ENCODE results near the gene CXADR. TPM values are rescaled to one million over a fixed set of nuclear protein-coding genes. Genes with fewer than 3 reads are reported as not detected.

The CXADR gene
- total RNA-seq, 4 donors from 2014 or later = 4.6 to 136 (median 87.7) TPM

DNA sequence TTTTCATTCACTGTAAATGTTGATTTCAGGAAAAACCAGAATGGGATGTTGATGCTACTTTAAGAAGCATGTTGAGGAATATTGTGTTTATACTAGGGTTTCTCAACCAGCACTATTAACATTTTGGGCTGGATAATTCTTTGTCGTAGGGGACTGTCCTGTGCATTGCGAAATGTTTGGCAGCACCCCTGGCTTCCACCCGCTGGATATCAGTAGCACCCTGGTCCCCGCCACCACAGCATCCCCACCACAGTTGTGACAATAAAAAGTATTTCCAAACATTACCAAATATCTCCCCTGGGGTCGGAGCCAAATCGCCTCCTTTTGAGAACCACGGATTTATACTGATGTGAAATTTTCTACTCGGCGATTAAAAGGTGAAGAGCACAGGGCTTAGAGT lies 57.9 kb downstream of the CXADR start:
- Histone ChIP-seq H3K9me3 (no peaks in the 10 kb centered on the region), H3K36me3 (no peaks in the 10 kb centered on the region), H3K27ac (no peak overlapping the region), H3K27me3 (no peaks in the 10 kb centered on the region), H3K4me3 (no peak overlapping the region), H3K4me1 (no peaks in the 10 kb centered on the region)
- no peak for TF ChIP-seq EP300 (IDR thresholded peaks at IDR 0.05; ENCODE audit: low read depth)
- TF ChIP-seq POLR2AphosphoS5 (IDR thresholded peaks at IDR 0.05) = no peak
- TF ChIP-seq POLR2A (IDR thresholded peaks at IDR 0.05) = no peak
- TF ChIP-seq, protein P1, sequence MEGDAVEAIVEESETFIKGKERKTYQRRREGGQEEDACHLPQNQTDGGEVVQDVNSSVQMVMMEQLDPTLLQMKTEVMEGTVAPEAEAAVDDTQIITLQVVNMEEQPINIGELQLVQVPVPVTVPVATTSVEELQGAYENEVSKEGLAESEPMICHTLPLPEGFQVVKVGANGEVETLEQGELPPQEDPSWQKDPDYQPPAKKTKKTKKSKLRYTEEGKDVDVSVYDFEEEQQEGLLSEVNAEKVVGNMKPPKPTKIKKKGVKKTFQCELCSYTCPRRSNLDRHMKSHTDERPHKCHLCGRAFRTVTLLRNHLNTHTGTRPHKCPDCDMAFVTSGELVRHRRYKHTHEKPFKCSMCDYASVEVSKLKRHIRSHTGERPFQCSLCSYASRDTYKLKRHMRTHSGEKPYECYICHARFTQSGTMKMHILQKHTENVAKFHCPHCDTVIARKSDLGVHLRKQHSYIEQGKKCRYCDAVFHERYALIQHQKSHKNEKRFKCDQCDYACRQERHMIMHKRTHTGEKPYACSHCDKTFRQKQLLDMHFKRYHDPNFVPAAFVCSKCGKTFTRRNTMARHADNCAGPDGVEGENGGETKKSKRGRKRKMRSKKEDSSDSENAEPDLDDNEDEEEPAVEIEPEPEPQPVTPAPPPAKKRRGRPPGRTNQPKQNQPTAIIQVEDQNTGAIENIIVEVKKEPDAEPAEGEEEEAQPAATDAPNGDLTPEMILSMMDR (IDR thresholded peaks at IDR 0.05) = no peak
- in situ Hi-C loops (cut with MboI; ENCODE audit: low pct_ligation_motif_present in 1 of 4, low pct_unique_long_range_greater_than_20kb in 1 of 4, low sequenced_read_pairs in 3 of 4) (loop anchor here in 2 of 4 donors (10.0 to 25.0 kb wide), 2 partner anchors 183 to 186 kb away; no protein-coding TSS in a partner anchor), intact Hi-C loops (cut with DNase I; ENCODE audit: low total_unique reads) (no loop called here)
- WGBS, 2 donors (ENCODE audit: low coverage in 1 of 2) = 68 to 79% methylated on average over 8 to 9 of the region's 9 CpGs
- DNase-seq = no peak

DNA sequence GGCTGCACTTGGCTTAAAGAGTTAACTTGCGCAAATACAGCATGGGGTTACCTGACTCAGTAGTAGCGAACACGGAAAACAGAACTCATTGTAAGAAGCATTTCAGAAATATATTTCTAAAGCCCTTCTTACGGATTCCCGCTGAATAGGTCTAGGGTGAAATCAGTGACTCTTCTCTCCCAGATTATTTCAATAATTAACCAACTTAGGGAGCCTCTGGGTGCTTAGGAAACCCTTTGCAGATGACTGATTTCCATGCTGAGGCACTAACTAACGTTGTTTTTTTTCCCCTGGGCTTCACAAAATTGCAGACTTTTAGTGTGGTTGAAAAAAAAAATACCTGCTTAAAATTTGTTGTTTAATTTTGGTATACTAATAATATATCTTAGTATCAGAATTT lies 59.6 kb downstream of the CXADR start:
- Histone ChIP-seq H3K9me3 (no peaks in the 10 kb centered on the region), H3K4me1 (peaks cover 0 to 8% (median 0%) of the 10 kb centered on the region in 4 donors), H3K36me3 (no peaks in the 10 kb centered on the region), H3K27ac (no peak overlapping the region), H3K4me3 (no peak overlapping the region), H3K27me3 (no peaks in the 10 kb centered on the region)
- in situ Hi-C loops (cut with MboI; ENCODE audit: low pct_ligation_motif_present in 1 of 4, low pct_unique_long_range_greater_than_20kb in 1 of 4, low sequenced_read_pairs in 3 of 4) (loop anchor here in 2 of 4 donors (10.0 to 25.0 kb wide), 2 partner anchors 185 to 188 kb away; no protein-coding TSS in a partner anchor), intact Hi-C loops (cut with DNase I; ENCODE audit: low total_unique reads) (no loop called here)
- 80 to 90% methylated on average over 6 of the region's 6 CpGs for WGBS, 2 donors (ENCODE audit: low coverage in 1 of 2)
- no peak for DNase-seq
- TF ChIP-seq POLR2AphosphoS5 (IDR thresholded peaks at IDR 0.05) = no peak

DNA sequence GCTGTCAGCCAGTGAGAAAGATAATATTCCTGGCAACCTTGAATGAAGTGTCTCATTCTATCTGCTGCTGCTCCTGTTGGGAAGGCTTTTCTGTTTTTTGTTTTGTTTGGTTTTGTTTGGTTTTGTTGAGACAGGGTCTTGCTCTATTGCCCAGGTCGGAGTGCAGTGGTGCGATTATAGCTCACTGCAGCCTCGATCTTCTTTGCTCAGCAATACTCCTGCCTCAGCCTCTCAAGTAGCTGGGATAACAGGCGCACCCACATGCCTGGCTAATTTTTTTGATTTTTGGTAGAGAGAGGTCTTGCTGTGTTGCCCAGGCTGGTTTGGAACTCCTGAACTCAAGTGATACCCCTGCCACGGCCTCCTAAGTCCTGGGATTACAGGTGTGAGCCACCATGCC lies 62.2 kb downstream of the CXADR start:
- no peaks in the 10 kb centered on the region for H3K36me3 ChIP-seq
- no peak overlapping the region for H3K4me3 ChIP-seq
- no peak overlapping the region for H3K27ac ChIP-seq
- no peak for TF ChIP-seq POLR2A (IDR thresholded peaks at IDR 0.05)
- no peak for TF ChIP-seq EP300 (IDR thresholded peaks at IDR 0.05; ENCODE audit: low read depth)
- TF ChIP-seq POLR2AphosphoS5 (IDR thresholded peaks at IDR 0.05) = no peak
- TF ChIP-seq, protein P1 (IDR thresholded peaks at IDR 0.05) = no peak
- WGBS, 2 donors (ENCODE audit: low coverage in 1 of 2) = 88 to 89% methylated on average over 4 to 5 of the region's 5 CpGs
- H3K4me1 ChIP-seq = peaks cover 0 to 19% (median 6%) of the 10 kb centered on the region in 4 donors
- intact Hi-C loops (cut with DNase I; ENCODE audit: low total_unique reads) (no loop called here), in situ Hi-C loops (cut with MboI; ENCODE audit: low pct_ligation_motif_present in 1 of 4, low pct_unique_long_range_greater_than_20kb in 1 of 4, low sequenced_read_pairs in 3 of 4) (loop anchor here in 2 of 4 donors (10.0 to 25.0 kb wide), 2 partner anchors 188 to 190 kb away; no protein-coding TSS in a partner anchor)
- no peak for DNase-seq
- no peaks in the 10 kb centered on the region for H3K9me3 ChIP-seq
- no peaks in the 10 kb centered on the region for H3K27me3 ChIP-seq

DNA sequence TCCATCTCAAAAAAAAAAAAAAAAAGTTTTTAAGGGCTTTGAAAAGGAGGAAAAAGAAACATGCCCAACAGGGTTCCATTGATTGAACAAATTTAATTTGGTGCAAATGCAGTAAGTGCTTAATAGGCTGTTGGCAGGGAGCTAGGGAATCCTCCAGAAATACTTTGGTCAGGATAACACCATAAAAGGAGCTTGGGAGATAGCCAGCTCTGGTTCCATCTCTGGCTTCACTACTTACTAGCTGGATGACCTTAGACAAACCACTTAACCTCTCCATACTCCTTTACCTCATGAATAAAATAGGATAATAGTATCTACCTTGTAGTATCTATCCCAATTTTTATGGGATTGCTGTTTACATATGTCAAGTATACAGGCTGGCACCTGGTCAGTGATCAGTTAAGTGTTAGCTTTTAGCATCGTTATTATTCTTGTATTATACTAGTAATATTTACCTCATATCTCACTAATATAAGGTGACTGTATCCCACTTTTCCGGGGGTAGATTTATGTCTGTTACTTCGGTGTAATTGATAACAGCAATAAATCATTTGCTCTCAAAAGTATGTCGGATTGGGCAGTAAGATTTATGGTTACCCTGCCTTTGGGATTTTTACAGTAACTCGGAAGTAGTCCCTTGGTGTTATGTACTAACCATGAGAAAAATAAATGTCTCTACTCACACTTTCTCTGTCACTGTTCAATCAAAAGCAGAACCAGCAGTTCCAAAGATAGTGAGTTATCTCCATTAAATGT lies 63.4 kb downstream of the CXADR start:
- H3K9me3 ChIP-seq = no peaks in the 10 kb centered on the region
- TF ChIP-seq POLR2AphosphoS5 (IDR thresholded peaks at IDR 0.05) (no peak), EP300 (IDR thresholded peaks at IDR 0.05; ENCODE audit: low read depth) (no peak), POLR2A (IDR thresholded peaks at IDR 0.05) (no peak)
- TF ChIP-seq, protein P1 (IDR thresholded peaks at IDR 0.05) = no peak
- intact Hi-C loops (cut with DNase I; ENCODE audit: low total_unique reads) (no loop called here), in situ Hi-C loops (cut with MboI; ENCODE audit: low pct_ligation_motif_present in 1 of 4, low pct_unique_long_range_greater_than_20kb in 1 of 4, low sequenced_read_pairs in 3 of 4) (loop anchor here in 2 of 4 donors (10.0 to 25.0 kb wide), 2 partner anchors 189 to 191 kb away; no protein-coding TSS in a partner anchor)
- peaks cover 0 to 19% (median 6%) of the 10 kb centered on the region in 4 donors for H3K4me1 ChIP-seq
- no peak overlapping the region for H3K27ac ChIP-seq
- WGBS, 2 donors (ENCODE audit: low coverage in 1 of 2) = 35 to 36% methylated on average over 5 of the region's 5 CpGs
- H3K36me3 ChIP-seq = no peaks in the 10 kb centered on the region
- H3K4me3 ChIP-seq = no peak overlapping the region
- no peaks in the 10 kb centered on the region for H3K27me3 ChIP-seq
- DNase-seq = no peak
